T follicular helper cell (primary cell): Measurements from ENCODE around the gene OR4M2.
"Not testable (repeated sequence)": the region's sequence is repeated elsewhere in the genome, so short reads cannot be mapped to it uniquely, and the experiment has no call there.

Experiments
- DNase-seq: peaks from one replicate; pipeline ENCODE4 v3.0.0-alpha.2; 2020; ENCODE audit warnings: low read depth
- total RNA-seq, 2 experiments: gene quantifications; one replicate each; lab custom pipeline; 2026; lab: John Stamatoyannopoulos, UW

OR4M2 gene, protein sequence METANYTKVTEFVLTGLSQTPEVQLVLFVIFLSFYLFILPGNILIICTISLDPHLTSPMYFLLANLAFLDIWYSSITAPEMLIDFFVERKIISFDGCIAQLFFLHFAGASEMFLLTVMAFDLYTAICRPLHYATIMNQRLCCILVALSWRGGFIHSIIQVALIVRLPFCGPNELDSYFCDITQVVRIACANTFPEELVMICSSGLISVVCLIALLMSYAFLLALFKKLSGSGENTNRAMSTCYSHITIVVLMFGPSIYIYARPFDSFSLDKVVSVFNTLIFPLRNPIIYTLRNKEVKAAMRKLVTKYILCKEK
- 0 reads per million in 2 experiments for total RNA-seq

DNA sequence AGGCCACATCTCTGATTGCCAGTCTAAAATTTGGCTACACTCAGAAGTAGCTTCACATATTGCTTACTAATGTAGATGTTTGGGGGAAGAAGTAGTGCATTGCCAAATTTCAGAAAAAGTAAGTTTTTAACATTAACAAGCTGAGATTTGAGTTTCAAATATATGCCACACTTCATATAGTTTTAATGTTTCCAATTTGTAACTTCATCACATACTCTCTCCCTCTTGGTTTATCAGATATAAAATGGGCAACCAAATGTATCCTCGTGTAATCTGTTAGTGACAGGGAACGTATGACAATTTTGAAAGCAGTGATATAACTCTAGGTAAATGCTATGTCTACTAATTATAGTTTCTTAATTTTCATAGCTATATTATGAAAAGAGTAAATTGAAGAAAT lies at the start of gene OR4M2:
Gene OR4M2, plus strand, starts transcription at position 301 of the 400 bp plus-strand sequence. Its CDS starts 98 bp downstream, at position 399.
- DNase-seq = not testable (repeated sequence)

DNA sequence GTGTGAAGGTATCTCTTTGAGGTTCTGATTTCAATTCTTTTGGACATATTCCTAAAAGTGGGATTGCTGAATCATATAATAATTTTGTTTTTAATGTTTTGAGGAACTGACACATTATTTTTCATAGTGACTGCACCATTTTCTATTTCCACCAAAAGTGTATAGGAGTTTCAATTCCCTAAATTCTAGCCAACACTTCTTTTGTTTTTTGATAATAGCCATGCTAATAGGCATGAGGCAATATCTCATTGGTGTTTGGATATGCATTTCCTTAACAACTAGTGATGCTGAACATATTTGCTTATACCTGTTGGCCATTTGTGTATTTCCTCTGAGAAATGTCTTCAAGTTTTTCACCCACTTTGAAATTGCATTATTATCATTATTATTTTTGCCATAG lies 11.1 kb upstream of the OR4M2 start:
- DNase-seq = not testable (repeated sequence)

DNA sequence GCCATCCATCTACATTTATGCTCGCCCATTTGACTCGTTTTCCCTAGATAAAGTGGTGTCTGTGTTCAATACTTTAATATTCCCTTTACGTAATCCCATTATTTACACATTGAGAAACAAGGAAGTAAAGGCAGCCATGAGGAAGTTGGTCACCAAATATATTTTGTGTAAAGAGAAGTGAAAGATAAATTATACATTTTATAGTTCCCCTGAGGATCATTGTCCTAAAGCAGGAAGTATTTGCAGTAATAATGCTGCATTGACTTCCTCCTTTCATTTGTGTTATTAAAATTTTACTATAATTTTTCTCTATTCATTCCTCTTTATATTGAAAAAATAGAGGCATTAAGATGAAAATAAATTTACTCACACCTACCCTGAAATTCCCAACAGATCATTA lies 1.1 kb downstream of the OR4M2 start:
- not testable (repeated sequence) for DNase-seq

DNA sequence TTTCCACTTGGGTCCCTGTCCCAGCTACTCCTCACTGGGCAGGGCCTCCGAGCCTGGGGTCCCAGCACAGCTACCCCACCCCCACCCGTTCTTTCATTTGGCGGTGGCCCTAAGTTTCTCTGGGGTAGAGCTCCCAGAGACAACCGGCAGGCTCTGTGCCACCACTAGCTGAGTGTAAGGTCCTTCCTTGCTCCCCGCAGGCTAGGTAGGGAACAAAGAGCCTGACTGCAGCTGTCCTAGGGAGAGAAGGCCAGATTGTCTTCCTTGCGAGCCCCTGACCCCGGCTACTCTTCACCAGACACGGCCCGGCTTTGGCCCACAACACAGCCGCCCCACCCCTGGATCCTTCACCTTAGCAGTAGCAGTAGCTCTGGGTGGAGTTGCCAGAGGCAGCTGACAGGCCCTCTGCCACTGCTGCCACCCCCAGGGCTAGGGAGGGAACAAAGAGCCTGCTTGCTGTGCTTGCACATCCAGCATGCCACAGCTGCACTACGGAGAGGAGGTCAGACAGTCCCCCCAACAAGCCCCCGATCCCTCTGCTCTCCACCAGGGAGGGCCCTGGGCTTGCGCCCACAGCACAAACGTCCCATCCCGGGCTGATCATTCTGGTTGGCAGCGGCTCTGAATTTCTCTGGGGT lies 18.4 kb downstream of the OR4M2 start:
- not testable (repeated sequence) for DNase-seq

DNA sequence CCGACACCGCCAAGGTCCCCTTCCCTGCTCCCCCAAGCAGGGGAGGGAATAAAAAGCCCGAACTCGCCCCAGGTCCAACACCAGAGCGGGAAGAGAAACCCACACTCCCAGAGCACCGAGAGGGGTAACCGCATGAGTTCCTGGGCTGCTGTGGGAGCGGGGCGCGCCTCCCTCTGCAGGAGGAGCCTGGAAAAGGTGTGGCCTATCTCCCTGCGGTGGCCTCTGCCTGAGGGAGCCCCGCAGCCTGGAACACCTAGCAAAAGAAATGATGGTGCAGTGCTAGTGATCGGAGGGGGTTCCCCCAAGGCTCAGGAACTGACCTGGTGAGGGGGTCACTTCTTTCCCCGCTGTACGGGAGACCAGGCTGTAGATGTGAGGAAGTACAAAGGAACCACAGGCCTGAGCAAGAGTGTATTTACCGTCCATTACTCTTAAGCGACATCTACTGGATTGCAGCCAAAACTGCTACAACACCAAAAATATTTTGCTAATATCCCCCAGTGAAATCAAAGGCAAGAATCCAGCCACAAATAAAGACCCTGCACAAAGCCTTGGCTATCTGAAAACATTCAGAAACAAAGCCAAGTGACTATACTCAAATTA lies 19.1 kb downstream of the OR4M2 start:
- DNase-seq = not testable (repeated sequence)

DNA sequence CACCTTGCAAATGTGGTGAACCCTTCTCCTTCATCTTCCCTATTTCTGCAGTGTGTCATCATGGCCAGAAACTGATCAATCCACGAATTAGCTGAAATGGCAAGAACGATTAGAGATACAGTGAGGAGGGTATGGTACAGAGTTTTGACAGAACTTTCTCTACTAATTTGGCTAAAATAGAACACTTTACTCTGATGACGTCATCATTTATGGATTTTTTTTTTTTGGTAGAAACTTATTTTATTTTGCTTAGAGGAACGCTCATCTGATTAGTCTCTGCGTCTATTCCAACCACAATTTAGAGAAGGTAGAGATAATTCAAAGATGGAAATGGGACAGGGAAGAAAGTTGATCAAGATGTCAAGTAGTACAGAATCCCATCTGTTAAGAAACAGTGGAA lies 41.7 kb downstream of the OR4M2 start:
- not testable (repeated sequence) for DNase-seq
